ENCODE data around the gene AKAP6. TPM values are rescaled to one million over a fixed set of nuclear protein-coding genes. Genes with fewer than 3 reads are reported as not detected.

The AKAP6 gene
- total RNA-seq, 1 donor from 2014 or later: 0.53 TPM

DNA sequence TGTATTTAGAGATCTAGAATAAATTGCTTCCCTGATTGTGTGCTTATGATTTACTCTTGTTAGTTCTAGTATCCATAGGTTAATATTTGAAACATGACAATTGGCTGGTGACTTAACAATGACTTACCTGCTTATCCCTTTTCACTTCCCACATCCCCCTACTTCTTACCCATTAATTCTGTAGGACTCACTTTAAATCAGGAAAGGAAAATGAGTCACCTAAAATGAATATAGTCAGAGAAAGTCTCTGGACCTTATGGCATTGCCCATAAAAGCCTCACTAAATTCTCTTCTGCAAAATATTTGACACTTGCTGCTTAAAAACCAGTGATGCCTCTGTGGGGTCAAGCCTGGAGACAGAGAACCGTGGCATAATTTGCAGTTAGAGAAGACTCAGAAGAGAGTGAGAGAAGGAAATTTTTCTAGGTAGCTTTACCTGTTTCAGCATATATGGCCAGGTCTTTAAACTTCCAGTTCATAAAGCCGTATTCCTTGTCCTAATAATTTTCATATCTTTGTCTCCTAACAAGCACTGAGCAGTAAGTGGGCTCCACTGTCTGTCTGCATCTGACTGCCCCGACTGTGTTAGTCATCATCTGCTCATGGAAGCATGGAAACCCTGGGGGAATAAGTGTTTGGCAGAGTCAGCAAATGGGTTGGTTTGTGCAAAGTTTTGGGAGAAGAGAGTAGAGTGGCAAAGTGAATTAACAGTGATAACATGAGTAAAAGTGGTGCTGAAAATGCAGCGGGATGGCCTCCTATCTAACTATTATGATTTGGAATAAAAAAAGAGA lies 294.4 kb downstream of the AKAP6 start:
- CTCF ChIA-PET: no interaction called here
- no peaks in the 10 kb centered on the region for H3K9me3 Mint-ChIP-seq
- no peak overlapping the region for H3K4me3 Mint-ChIP-seq
- DNase-seq (no peak), ATAC-seq (ENCODE audit: low read depth) (no peak)
- POLR2A ChIA-PET: no interaction called here
- H3K27me3 Mint-ChIP-seq: peaks cover 1% of the 10 kb centered on the region
- TF ChIP-seq, protein P1, sequence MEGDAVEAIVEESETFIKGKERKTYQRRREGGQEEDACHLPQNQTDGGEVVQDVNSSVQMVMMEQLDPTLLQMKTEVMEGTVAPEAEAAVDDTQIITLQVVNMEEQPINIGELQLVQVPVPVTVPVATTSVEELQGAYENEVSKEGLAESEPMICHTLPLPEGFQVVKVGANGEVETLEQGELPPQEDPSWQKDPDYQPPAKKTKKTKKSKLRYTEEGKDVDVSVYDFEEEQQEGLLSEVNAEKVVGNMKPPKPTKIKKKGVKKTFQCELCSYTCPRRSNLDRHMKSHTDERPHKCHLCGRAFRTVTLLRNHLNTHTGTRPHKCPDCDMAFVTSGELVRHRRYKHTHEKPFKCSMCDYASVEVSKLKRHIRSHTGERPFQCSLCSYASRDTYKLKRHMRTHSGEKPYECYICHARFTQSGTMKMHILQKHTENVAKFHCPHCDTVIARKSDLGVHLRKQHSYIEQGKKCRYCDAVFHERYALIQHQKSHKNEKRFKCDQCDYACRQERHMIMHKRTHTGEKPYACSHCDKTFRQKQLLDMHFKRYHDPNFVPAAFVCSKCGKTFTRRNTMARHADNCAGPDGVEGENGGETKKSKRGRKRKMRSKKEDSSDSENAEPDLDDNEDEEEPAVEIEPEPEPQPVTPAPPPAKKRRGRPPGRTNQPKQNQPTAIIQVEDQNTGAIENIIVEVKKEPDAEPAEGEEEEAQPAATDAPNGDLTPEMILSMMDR (IDR thresholded peaks at IDR 0.05): no peak
- intact Hi-C loops (cut with micrococcal nuclease): no loop called here
- no peak overlapping the region for H3K27ac Mint-ChIP-seq
- H3K36me3 Mint-ChIP-seq (ENCODE audit: low read depth): no peaks in the 10 kb centered on the region
- H3K4me1 Mint-ChIP-seq: peaks cover 3% of the 10 kb centered on the region

DNA sequence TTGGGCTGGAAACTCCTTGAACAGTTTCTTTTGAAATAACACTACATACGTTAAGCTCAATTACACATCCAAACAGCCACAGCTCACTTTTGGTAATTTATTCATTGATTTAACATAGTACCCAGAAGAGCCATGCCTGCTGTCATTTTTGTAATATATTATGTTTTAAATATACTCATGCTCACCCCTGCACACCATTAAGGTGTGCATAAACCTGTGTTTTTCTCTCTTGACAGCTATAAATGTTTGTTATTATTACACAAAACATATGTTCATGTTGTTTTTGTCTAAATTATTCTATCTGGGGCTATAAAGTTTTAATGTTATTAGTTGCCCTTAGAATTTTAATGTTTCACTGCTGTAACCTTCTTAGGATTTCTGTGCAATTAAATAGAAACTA lies 296.1 kb downstream of the AKAP6 start:
- no peak overlapping the region for H3K27ac Mint-ChIP-seq

DNA sequence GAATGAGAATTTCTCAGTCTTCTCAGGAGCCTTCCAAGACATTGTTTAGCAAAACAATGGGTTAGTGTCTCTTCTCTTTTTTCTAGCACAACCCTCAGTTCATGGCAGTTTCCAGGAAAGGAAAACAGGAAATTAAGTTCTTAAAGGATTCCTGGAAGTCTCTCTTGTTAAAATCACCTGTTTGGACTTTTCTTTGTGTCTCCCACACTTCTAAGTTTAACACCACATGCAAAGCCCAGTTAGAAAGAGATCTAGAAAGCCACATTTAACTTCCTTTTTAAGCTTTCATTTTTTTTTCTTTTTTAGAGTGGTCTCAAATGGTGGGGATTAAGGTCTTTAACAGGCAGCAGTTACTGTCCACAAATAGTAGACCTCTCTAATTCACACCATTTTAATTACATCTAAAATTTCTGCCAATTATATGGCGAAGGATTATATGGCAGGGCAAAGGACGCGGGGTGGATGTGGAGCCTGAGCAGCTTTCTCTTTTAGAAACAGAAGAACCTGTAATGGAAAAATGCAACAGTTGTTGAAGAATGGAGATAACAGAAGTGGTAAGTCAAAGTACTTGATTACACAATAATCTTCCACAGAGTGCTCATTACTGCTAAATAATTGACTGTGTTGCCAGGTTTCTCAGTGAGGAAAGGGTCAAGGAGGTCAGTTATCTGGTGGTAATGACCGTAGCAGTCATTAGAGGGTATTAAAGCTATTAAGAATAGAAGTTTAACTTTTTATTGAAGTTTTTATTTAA lies 298.6 kb downstream of the AKAP6 start:
- H3K36me3 Mint-ChIP-seq (ENCODE audit: low read depth): no peaks in the 10 kb centered on the region
- H3K4me3 Mint-ChIP-seq: no peak overlapping the region
- TF ChIP-seq, protein P1 (IDR thresholded peaks at IDR 0.05): no peak
- CTCF ChIA-PET: no interaction called here
- no peak for DNase-seq
- H3K9me3 Mint-ChIP-seq: no peaks in the 10 kb centered on the region
- intact Hi-C loops (cut with micrococcal nuclease): no loop called here
- no peak for ATAC-seq (ENCODE audit: low read depth)
- no peak overlapping the region for H3K27ac Mint-ChIP-seq
- H3K27me3 Mint-ChIP-seq: no peaks in the 10 kb centered on the region
- no peaks in the 10 kb centered on the region for H3K4me1 Mint-ChIP-seq
- POLR2A ChIA-PET: no interaction called here

More for the DNA sequence above, 296.1 kb downstream of the AKAP6 start:
- Mint-ChIP-seq H3K9me3 (no peaks in the 10 kb centered on the region), H3K36me3 (ENCODE audit: low read depth) (no peaks in the 10 kb centered on the region), H3K4me1 (peaks cover 3% of the 10 kb centered on the region), H3K4me3 (no peak overlapping the region), H3K27me3 (peaks cover 1% of the 10 kb centered on the region)
- intact Hi-C loops (cut with micrococcal nuclease): no loop called here
- DNase-seq (no peak), ATAC-seq (ENCODE audit: low read depth) (no peak)
- TF ChIP-seq, protein P1 (IDR thresholded peaks at IDR 0.05): no peak
- POLR2A ChIA-PET: no interaction called here
- CTCF ChIA-PET: no interaction called here

DNA sequence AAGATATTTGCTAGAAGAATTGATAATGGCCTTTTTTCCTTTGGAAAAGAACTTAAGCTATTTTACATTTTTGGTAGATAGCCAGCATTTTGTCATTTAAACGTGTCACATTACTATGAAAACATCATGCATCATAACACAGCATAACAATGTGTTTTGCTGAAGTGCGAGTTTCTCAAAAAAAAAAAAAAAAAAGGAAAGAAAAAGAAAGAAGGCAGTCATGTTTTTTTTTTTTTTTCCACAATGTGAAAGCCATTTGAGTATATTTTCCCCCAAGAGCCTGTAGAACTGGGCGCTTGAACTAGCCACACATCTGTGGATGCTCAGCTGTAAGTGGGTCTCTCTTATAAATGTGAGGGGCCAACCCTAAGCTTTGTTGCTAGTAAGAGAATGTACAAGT lies 300.1 kb downstream of the AKAP6 start:
- Mint-ChIP-seq H3K27ac (no peak overlapping the region), H3K36me3 (ENCODE audit: low read depth) (no peaks in the 10 kb centered on the region), H3K9me3 (no peaks in the 10 kb centered on the region), H3K4me1 (no peaks in the 10 kb centered on the region), H3K4me3 (no peak overlapping the region), H3K27me3 (no peaks in the 10 kb centered on the region)
- POLR2A ChIA-PET: no interaction called here
- CTCF ChIA-PET: no interaction called here
- TF ChIP-seq, protein P1 (IDR thresholded peaks at IDR 0.05): no peak
- intact Hi-C loops (cut with micrococcal nuclease): no loop called here
- ATAC-seq (ENCODE audit: low read depth): no peak
- DNase-seq: no peak

DNA sequence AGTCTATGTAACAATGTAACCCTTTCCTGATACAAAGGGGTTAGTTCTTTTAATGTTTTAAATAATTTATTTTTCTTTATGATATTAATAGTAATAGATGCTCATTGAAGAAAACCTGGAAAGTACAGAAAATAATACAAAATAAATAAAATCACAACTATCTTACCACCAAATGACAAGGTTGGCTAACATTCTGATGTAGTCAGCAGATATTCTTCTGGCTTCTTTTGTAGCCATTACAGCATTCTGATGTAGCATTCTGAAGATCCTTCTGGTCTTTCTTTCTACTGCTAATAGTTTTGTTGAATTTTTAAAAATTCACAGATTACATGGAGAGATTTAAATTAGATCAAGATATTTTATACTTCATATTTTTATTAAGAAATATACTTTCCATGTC lies 301.6 kb downstream of the AKAP6 start:
- no peaks in the 10 kb centered on the region for H3K4me1 Mint-ChIP-seq
- intact Hi-C loops (cut with micrococcal nuclease): no loop called here
- H3K4me3 Mint-ChIP-seq: no peak overlapping the region
- ATAC-seq (ENCODE audit: low read depth): no peak
- TF ChIP-seq, protein P1 (IDR thresholded peaks at IDR 0.05): no peak
- H3K9me3 Mint-ChIP-seq: no peaks in the 10 kb centered on the region
- ChIA-PET CTCF (no interaction called here), POLR2A (no interaction called here)
- H3K36me3 Mint-ChIP-seq (ENCODE audit: low read depth): no peaks in the 10 kb centered on the region
- no peak overlapping the region for H3K27ac Mint-ChIP-seq
- no peak for DNase-seq
- no peaks in the 10 kb centered on the region for H3K27me3 Mint-ChIP-seq
